B cell (primary cell): ENCODE results near the gene PRIMPOL. TPM values are rescaled to one million over a fixed set of nuclear protein-coding genes. Genes with fewer than 3 reads are reported as not detected.

Source experiments
- ATAC-seq: fragments of 200-7000 bp; cut with Tn5 transposase; one replicate; pipeline ENCODE4 v1.10.0; 2021; ENCODE audit warnings: low read depth, mild to moderate bottlenecking, moderate number of reproducible peaks, moderate library complexity
- CTCF ChIA-PET: fragments of 350-600 bp; sonication (Branson Sonifier 250); formaldehyde crosslinking; loops from one replicate; lab custom pipeline; 2021; ENCODE audit warnings: antibody characterized with exemption, inconsistent platforms; lab: Charles Lee
- POLR2A ChIA-PET: fragments of 350-600 bp; sonication (Branson Sonifier 250); formaldehyde crosslinking; loops from one replicate; lab custom pipeline; 2021; ENCODE audit warnings: antibody characterized with exemption; lab: Charles Lee
- DNase-seq: peaks from one replicate; pipeline ENCODE4 v3.0.0; 2013
- H2AFZ ChIP-seq: 2 replicates; pipeline ENCODE4 v1.6.1; 2012; ENCODE audit warnings: mild to moderate bottlenecking, low read depth, low read length; ENCODE audit not compliant: insufficient read depth, poor library complexity, severe bottlenecking
- H3K27ac ChIP-seq, 2 donors: 1 replicate in 1 of 2; 2 replicates in 1 of 2; pipeline ENCODE4 v1.5.1; 2012 to 2013; ENCODE audit warnings: low read length in 2 of 2, mild to moderate bottlenecking in 2 of 2, moderate library complexity in 1 of 2
- H3K27me3 ChIP-seq, 4 experiments: fragments of 200-600 bp in 1 of 4; sonication (generic) in 1 of 4; replicated peaks in 1 of 4; 1 replicate in 2 of 4; 2 replicates in 2 of 4; pipeline versions ENCODE4 v1.6.1 to v1.7.0; 2013 to 2016; ENCODE audit warnings: low read length in 3 of 4, mild to moderate bottlenecking in 2 of 4, mixed read lengths in 1 of 4, moderate library complexity in 1 of 4; ENCODE audit not compliant: insufficient read depth in 4 of 4, control insufficient read depth in 3 of 4; ENCODE audit errors: control extremely low read depth in 1 of 4
- H3K36me3 ChIP-seq, 2 experiments: replicated peaks in 1 of 2; 1 replicate in 1 of 2; 2 replicates in 1 of 2; pipeline versions ENCODE4 v1.6.1 to v1.7.1; 2013; ENCODE audit warnings: low read length in 1 of 2; ENCODE audit not compliant: insufficient read depth in 2 of 2, control insufficient read depth in 1 of 2; ENCODE audit errors: control extremely low read depth in 1 of 2, extremely low read depth in 1 of 2
- H3K4me1 ChIP-seq, 2 donors: fragments of 200-600 bp in 1 of 2; sonication (generic) in 1 of 2; 1 replicate in 1 of 2; 2 replicates in 1 of 2; pipeline versions ENCODE4 v1.5.1 to v1.6.1; 2013 to 2017; ENCODE audit warnings: low read length in 2 of 2; ENCODE audit not compliant: control insufficient read depth in 2 of 2, insufficient read depth in 2 of 2
- H3K4me2 ChIP-seq: replicated peaks from 2 replicates; pipeline ENCODE3; 2012; ENCODE audit warnings: mild to moderate bottlenecking, low read depth, low read length; ENCODE audit not compliant: poor library complexity, severe bottlenecking
- H3K4me3 ChIP-seq, 5 experiments: fragments of 200-600 bp in 1 of 5; sonication (generic) in 1 of 5; 1 replicate in 3 of 5; 2 replicates in 2 of 5; pipeline versions ENCODE4 v1.5.1 to v1.7.0; 2011 to 2016; ENCODE audit warnings: low read length in 4 of 5, mild to moderate bottlenecking in 4 of 5, low read depth in 2 of 5, control low read depth in 1 of 5, moderate library complexity in 1 of 5; ENCODE audit not compliant: insufficient read depth in 1 of 5; ENCODE audit errors: control extremely low read depth in 1 of 5, extremely low read depth in 1 of 5
- H3K79me2 ChIP-seq: fragments of 200-600 bp; sonication (generic); one replicate; pipeline ENCODE4 v1.6.0; 2016; ENCODE audit warnings: low read length; ENCODE audit not compliant: control insufficient read depth, insufficient read depth
- H3K9ac ChIP-seq: fragments of 200-600 bp; sonication (generic); 2 replicates; pipeline ENCODE4 v1.6.1; 2017; ENCODE audit warnings: mild to moderate bottlenecking, low read length, moderate library complexity
- H3K9me3 ChIP-seq, 3 donors: one replicate each; pipeline versions ENCODE4 v1.6.1 to v1.7.1; 2013; ENCODE audit warnings: low read length in 2 of 3; ENCODE audit not compliant: control insufficient read depth in 2 of 3, insufficient read depth in 1 of 3; ENCODE audit errors: control extremely low read depth in 1 of 3
- H4K20me1 ChIP-seq: 2 replicates; pipeline ENCODE4 v1.6.0; 2012; ENCODE audit warnings: mild to moderate bottlenecking, low read length; ENCODE audit not compliant: insufficient read depth, control insufficient read depth, poor library complexity, severe bottlenecking
- H3K27ac Mint-ChIP-seq: one replicate; pipeline ENCODE4 v1.8.0; 2021; ENCODE audit warnings: mixed read lengths
- H3K27me3 Mint-ChIP-seq: one replicate; pipeline ENCODE4 v1.8.0; 2021; ENCODE audit warnings: mixed read lengths
- H3K4me1 Mint-ChIP-seq: one replicate; pipeline ENCODE4 v1.8.0; 2021; ENCODE audit warnings: mixed read lengths
- H3K4me3 Mint-ChIP-seq: one replicate; pipeline ENCODE4 v1.8.0; 2021; ENCODE audit warnings: mixed read lengths
- H3K9me3 Mint-ChIP-seq: one replicate; pipeline ENCODE4 v1.8.0; 2022; ENCODE audit warnings: mixed read lengths; ENCODE audit not compliant: insufficient read depth
- EZH2 ChIP-seq: IDR thresholded peaks from 2 replicates; pipeline ENCODE4 v1.6.1; 2012; ENCODE audit warnings: borderline replicate concordance, low read depth, mild to moderate bottlenecking, moderate library complexity, low read length; ENCODE audit not compliant: insufficient read depth, poor library complexity, severe bottlenecking
- WGBS: methylation state at CpG from one replicate; pipeline ENCODE4 v1.1.5; 2013; ENCODE audit warnings: missing lambda C conversion rate; ENCODE audit not compliant: insufficient coverage; 5-methylcytosine and 5-hydroxymethylcytosine counted together
- intact Hi-C: fragments of 100-400 bp; cut with micrococcal nuclease; formaldehyde crosslinking; loops from one replicate; pipeline ENCODE4 v1.10.0; 2022
- polyA plus RNA-seq: library from polyadenylated mRNA; depleted of rRNA; stranded (reverse); fragments of >200 nt; gene quantifications from 2 replicates; pipeline ENCODE4 v1.2.3, GENCODE V29; 2012
- total RNA-seq, 2 donors: library from RNA; stranded (reverse); fragments of 120-200 nt in 1 of 2; gene quantifications; 1 replicate in 1 of 2; 2 replicates in 1 of 2; pipeline versions ENCODE4 v1.2.3 to v1.2.4, GENCODE V29; 2013 to 2022
- TF ChIP-seq, protein P1 (sequence below): fragments of 200-600 bp; IDR thresholded peaks from one replicate; pipeline ENCODE4 v1.8.0; 2022; ENCODE audit warnings: antibody characterized with exemption, mild to moderate bottlenecking

Gene PRIMPOL
- total and polyA plus RNA-seq, 2 donors (not counting 1 experiment from before 2014, with no cell fraction given), result 15.4 to 16.3 TPM

DNA sequence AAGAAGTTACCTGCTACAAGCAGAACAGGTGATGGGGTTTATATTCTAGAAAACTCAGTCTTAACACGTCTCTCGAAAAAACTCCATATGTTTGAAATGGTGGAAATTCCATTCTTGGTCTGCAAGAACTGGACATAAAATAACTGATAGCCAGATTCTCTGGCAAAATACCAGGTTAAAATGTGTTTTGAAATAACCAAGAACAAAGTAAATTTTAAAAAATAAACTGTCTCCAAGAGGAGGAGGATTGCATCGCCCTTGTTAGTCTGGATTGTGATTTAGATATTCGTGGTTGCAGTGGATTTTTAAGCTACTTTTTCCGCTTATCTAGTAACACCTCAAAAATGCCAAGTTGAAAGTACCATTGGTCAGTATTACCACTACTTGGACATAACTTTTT is 43.5 kb downstream of the PRIMPOL start:
- Mint-ChIP-seq H3K4me3 (no peak overlapping the region), H3K9me3 (no peaks in the 10 kb centered on the region), H3K4me1 (no peaks in the 10 kb centered on the region), H3K27me3 (no peaks in the 10 kb centered on the region), H3K27ac (no peak overlapping the region)
- intact Hi-C loops, result no loop called here
- CTCF ChIA-PET, result no interaction called here
- Histone ChIP-seq H3K4me2 (no peak overlapping the region), H4K20me1 (no peaks in the 10 kb centered on the region), H3K9me3 (no peaks in the 10 kb centered on the region), H3K27me3 (no peaks in the 10 kb centered on the region), H3K9ac (no peak overlapping the region), H3K36me3 (peaks cover 9 to 14% of the 10 kb centered on the region in 2 experiments), H3K4me3 (no peak overlapping the region), H3K79me2 (no peaks in the 10 kb centered on the region), H3K27ac (no peak overlapping the region), H2AFZ (no peak overlapping the region), H3K4me1 (no peaks in the 10 kb centered on the region)
- WGBS, result no CpG with 5 or more reads among the region's 5 CpGs
- no peak for ATAC-seq
- DNase-seq, result no peak
- POLR2A ChIA-PET, result no interaction called here
- TF ChIP-seq EZH2, result no peak

DNA sequence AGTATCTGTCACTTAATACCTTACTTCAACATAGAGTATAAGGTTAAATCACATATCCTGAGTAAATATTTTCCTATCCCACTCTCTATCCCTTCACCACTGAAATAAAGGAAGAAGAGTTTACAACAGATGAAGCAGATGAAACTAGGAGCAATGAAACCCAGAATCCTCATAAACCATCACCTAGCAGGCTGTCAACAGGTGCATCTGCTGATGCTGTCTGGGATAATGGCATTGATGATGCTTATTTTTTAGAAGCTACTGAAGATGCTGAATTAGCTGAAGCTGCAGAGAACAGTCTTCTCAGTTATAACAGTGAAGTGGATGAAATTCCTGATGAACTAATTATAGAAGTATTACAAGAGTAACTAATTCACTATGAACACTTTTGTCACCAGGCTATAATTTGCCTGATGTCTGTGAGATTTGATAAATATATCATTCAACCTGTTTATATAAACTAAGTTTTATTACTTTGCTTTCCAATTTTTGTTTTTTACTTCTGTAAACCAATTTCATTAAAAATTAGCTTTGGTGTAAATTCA is 44.9 kb downstream of the PRIMPOL start:
- H2AFZ ChIP-seq, result no peak overlapping the region
- H3K9ac ChIP-seq, result no peak overlapping the region
- H3K4me1 ChIP-seq, result no peaks in the 10 kb centered on the region
- no peaks in the 10 kb centered on the region for H3K9me3 ChIP-seq
- ChIA-PET CTCF (no interaction called here), POLR2A (interaction anchor here (0.6 kb wide), 1 partner anchor 17 kb away, joined by 6 read pairs; no protein-coding TSS in a partner anchor)
- no peaks in the 10 kb centered on the region for H4K20me1 ChIP-seq
- no peak overlapping the region for H3K27ac ChIP-seq
- TF ChIP-seq EZH2, result no peak
- TF ChIP-seq, protein P1, sequence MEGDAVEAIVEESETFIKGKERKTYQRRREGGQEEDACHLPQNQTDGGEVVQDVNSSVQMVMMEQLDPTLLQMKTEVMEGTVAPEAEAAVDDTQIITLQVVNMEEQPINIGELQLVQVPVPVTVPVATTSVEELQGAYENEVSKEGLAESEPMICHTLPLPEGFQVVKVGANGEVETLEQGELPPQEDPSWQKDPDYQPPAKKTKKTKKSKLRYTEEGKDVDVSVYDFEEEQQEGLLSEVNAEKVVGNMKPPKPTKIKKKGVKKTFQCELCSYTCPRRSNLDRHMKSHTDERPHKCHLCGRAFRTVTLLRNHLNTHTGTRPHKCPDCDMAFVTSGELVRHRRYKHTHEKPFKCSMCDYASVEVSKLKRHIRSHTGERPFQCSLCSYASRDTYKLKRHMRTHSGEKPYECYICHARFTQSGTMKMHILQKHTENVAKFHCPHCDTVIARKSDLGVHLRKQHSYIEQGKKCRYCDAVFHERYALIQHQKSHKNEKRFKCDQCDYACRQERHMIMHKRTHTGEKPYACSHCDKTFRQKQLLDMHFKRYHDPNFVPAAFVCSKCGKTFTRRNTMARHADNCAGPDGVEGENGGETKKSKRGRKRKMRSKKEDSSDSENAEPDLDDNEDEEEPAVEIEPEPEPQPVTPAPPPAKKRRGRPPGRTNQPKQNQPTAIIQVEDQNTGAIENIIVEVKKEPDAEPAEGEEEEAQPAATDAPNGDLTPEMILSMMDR, result no peak
- no peak for DNase-seq
- no peak overlapping the region for H3K4me2 ChIP-seq
- no peak overlapping the region for H3K27ac Mint-ChIP-seq
- H3K27me3 ChIP-seq, result no peaks in the 10 kb centered on the region
- no peak overlapping the region for H3K4me3 Mint-ChIP-seq
- H3K4me1 Mint-ChIP-seq, result no peaks in the 10 kb centered on the region
- H3K4me3 ChIP-seq, result no peak overlapping the region
- no peaks in the 10 kb centered on the region for H3K27me3 Mint-ChIP-seq
- H3K36me3 ChIP-seq, result peaks cover 9 to 14% of the 10 kb centered on the region in 2 experiments
- intact Hi-C loops, result no loop called here
- H3K79me2 ChIP-seq, result no peaks in the 10 kb centered on the region
- H3K9me3 Mint-ChIP-seq, result no peaks in the 10 kb centered on the region
- ATAC-seq, result no peak
